DMS 273 (cell line): ENCODE data around the gene MIPOL1.
"Not testable (repeated sequence)": the region's sequence is repeated elsewhere in the genome, so short reads cannot be mapped to it uniquely, and the experiment has no call there.

ENCODE experiments used
- DNase-seq: peaks from one replicate; lab custom pipeline; 2025; ENCODE audit not compliant: unreplicated experiment; lab: John Stamatoyannopoulos, UW

MIPOL1 gene

GRCh38 chr14:37447883-37448391 lies 250.2 kb downstream of the MIPOL1 start:
- no peak for DNase-seq

GRCh38 chr14:37452323-37452722 lies 254.6 kb downstream of the MIPOL1 start:
- no peak for DNase-seq

- no peak for DNase-seq
Observed at GRCh38 chr14:37453985-37454384, 256.2 kb downstream of the MIPOL1 start.

- DNase-seq, result no peak
Observed at GRCh38 chr14:37457334-37457733, 259.6 kb downstream of the MIPOL1 start.

- DNase-seq, result not testable (repeated sequence)
Observed at GRCh38 chr14:37462426-37462825, 264.7 kb downstream of the MIPOL1 start.

- no peak for DNase-seq
Observed at GRCh38 chr14:37464192-37464858, 266.6 kb downstream of the MIPOL1 start.

- no peak for DNase-seq
Observed at GRCh38 chr14:37466003-37466622, 268.4 kb downstream of the MIPOL1 start.

- DNase-seq, result no peak
Observed at GRCh38 chr14:37466623-37467088, 268.9 kb downstream of the MIPOL1 start.

GRCh38 chr14:37469650-37470049 lies 271.9 kb downstream of the MIPOL1 start:
- DNase-seq, result no peak

- DNase-seq, result no peak
Observed at GRCh38 chr14:37470251-37470650, 272.5 kb downstream of the MIPOL1 start.

GRCh38 chr14:37472906-37473305 lies 275.2 kb downstream of the MIPOL1 start:
- DNase-seq, result no peak

- DNase-seq, result no peak
Observed at GRCh38 chr14:37474191-37474590, 276.5 kb downstream of the MIPOL1 start.

GRCh38 chr14:37480446-37481290 lies 282.9 kb downstream of the MIPOL1 start:
- no peak for DNase-seq

- DNase-seq, result no peak
Observed at GRCh38 chr14:37482428-37482827, 284.7 kb downstream of the MIPOL1 start.

- no peak for DNase-seq
Observed at GRCh38 chr14:37483672-37484071, 285.9 kb downstream of the MIPOL1 start.

GRCh38 chr14:37490607-37491006 lies 292.9 kb downstream of the MIPOL1 start:
- no peak for DNase-seq

GRCh38 chr14:37491076-37491475 lies 293.3 kb downstream of the MIPOL1 start:
- no peak for DNase-seq

GRCh38 chr14:37493606-37494005 lies 295.9 kb downstream of the MIPOL1 start:
- no peak for DNase-seq

GRCh38 chr14:37497422-37497821 lies 299.7 kb downstream of the MIPOL1 start:
- DNase-seq, result no peak

GRCh38 chr14:37501877-37502276 lies 304.1 kb downstream of the MIPOL1 start:
- no peak for DNase-seq

- DNase-seq, result no peak
Observed at GRCh38 chr14:37508503-37508902, 310.8 kb downstream of the MIPOL1 start.

- no peak for DNase-seq
Observed at GRCh38 chr14:37512173-37512572, 314.4 kb downstream of the MIPOL1 start.
